Fibroblast of lung (primary cell): ENCODE results near the gene SNX21. TPM values are rescaled to one million over a fixed set of nuclear protein-coding genes. Genes with fewer than 3 reads are reported as not detected.

Source experiments
- DNase-seq, 2 donors: peaks; one replicate each; pipeline versions ENCODE4 v3.0.0 to v3.0.0-alpha.2; 2010; ENCODE audit warnings: low read depth in 2 of 2
- H2AFZ ChIP-seq: 2 replicates; pipeline ENCODE4 v1.5.1; 2012; ENCODE audit warnings: low read length, control low read depth, inconsistent platforms
- H3K27ac ChIP-seq: 2 replicates; pipeline ENCODE4 v1.5.1; 2011; ENCODE audit warnings: low read length, control low read depth; ENCODE audit not compliant: insufficient read depth
- H3K27me3 ChIP-seq: 2 replicates; pipeline ENCODE4 v1.5.1; 2011; ENCODE audit warnings: mild to moderate bottlenecking, low read length; ENCODE audit not compliant: control insufficient read depth, insufficient read depth
- H3K36me3 ChIP-seq: 2 replicates; pipeline ENCODE4 v1.5.1; 2011; ENCODE audit warnings: low read length; ENCODE audit not compliant: control insufficient read depth, insufficient read depth
- H3K4me1 ChIP-seq: 2 replicates; pipeline ENCODE4 v1.5.1; 2011; ENCODE audit warnings: low read length; ENCODE audit not compliant: control insufficient read depth, insufficient read depth; ENCODE audit errors: extremely low read depth
- H3K4me2 ChIP-seq: 2 replicates; pipeline ENCODE4 v1.5.1; 2011; ENCODE audit warnings: low read length, control low read depth; ENCODE audit not compliant: insufficient read depth; ENCODE audit errors: extremely low read depth
- H3K4me3 ChIP-seq, 4 experiments: fragments of 200-600 bp in 1 of 4; sonication (generic) in 1 of 4; replicated peaks in 1 of 4; 2 replicates each; pipeline ENCODE4 v1.5.1; 2011 to 2016; ENCODE audit warnings: low read length in 4 of 4, low read depth in 3 of 4, mild to moderate bottlenecking in 3 of 4, control low read depth in 2 of 4, inconsistent platforms in 1 of 4, mixed read lengths in 1 of 4; ENCODE audit not compliant: insufficient read depth in 1 of 4; ENCODE audit errors: control extremely low read depth in 1 of 4
- H3K79me2 ChIP-seq: 2 replicates; pipeline ENCODE4 v1.5.1; 2012; ENCODE audit warnings: mild to moderate bottlenecking, low read length, inconsistent platforms; ENCODE audit not compliant: control insufficient read depth, insufficient read depth
- H3K9ac ChIP-seq: 2 replicates; pipeline ENCODE4 v1.5.1; 2011; ENCODE audit warnings: mild to moderate bottlenecking, low read length, control low read depth; ENCODE audit not compliant: insufficient read depth
- H3K9me3 ChIP-seq: 2 replicates; pipeline ENCODE4 v1.5.1; 2012; ENCODE audit warnings: low read depth, low read length; ENCODE audit not compliant: control insufficient read depth, insufficient read depth
- H4K20me1 ChIP-seq: 2 replicates; pipeline ENCODE4 v1.5.1; 2011; ENCODE audit warnings: low read length; ENCODE audit not compliant: control insufficient read depth, insufficient read depth; ENCODE audit errors: extremely low read depth
- CTCF ChIP-seq, 2 donors: IDR thresholded peaks in 1 of 2; conservative IDR thresholded peaks in 1 of 2; 1 replicate in 1 of 2; 2 replicates in 1 of 2; pipeline ENCODE4 v1.5.1; 2011 to 2012; ENCODE audit warnings: low read length in 2 of 2, control low read depth in 1 of 2, inconsistent platforms in 1 of 2, low read depth in 1 of 2, mild to moderate bottlenecking in 1 of 2
- EZH2 ChIP-seq: IDR thresholded peaks from 2 replicates; pipeline ENCODE4 v1.5.1; 2012; ENCODE audit warnings: low read length, control low read depth, mild to moderate bottlenecking; ENCODE audit errors: missing control alignments
- polyA minus RNA-seq: library from RNA; depleted of rRNA, polyadenylated mRNA; stranded (reverse); fragments of >200 nt; gene quantifications from 2 replicates; pipeline ENCODE4 v1.2.3, GENCODE V29; 2011; ENCODE audit warnings: low replicate concordance
- polyA plus RNA-seq, 2 donors: library from polyadenylated mRNA; depleted of rRNA in 1 of 2; stranded (reverse) in 1 of 2; unstranded in 1 of 2; fragments of >200 nt; gene quantifications; 2 replicates each; pipeline ENCODE4 v1.2.1, GENCODE V29; 2011 to 2012; ENCODE audit warnings: missing spikeins in 1 of 2
- total RNA-seq: library from RNA; depleted of rRNA; stranded (reverse); fragments of >200 nt; gene quantifications from 2 replicates; pipeline ENCODE4 v1.2.1, GENCODE V29; 2014

Gene SNX21
- total RNA-seq, result 50.8 and 101 TPM in 2 replicates
- 21.8 and 23.3 TPM in 2 replicates for polyA plus RNA-seq
- 30.9 and 38.4 TPM in 2 replicates for polyA plus RNA-seq (2012)
- polyA minus RNA-seq, result 15.0 and 24.9 TPM in 2 replicates

GRCh38 chr20:45833030-45833882 is at the start of gene SNX21:
Gene SNX21, plus strand, starts transcription at chr20:45833799. Its CDS starts 121 bp downstream, at chr20:45833920.
- Histone ChIP-seq H3K27me3 (no peaks in the 10 kb centered on the region), H3K9ac (peak within 1 kb of the TSS; percentile 92), H3K4me1 (peaks cover 21% of the 10 kb centered on the region), H3K4me2 (peak within 1 kb of the TSS; percentile 95), H3K36me3 (no peaks in the 10 kb centered on the region), H4K20me1 (no peaks in the 10 kb centered on the region), H2AFZ (peak within 1 kb of the TSS; percentile 84), H3K79me2 (peaks cover 17% of the 10 kb centered on the region), H3K27ac (peak within 1 kb of the TSS; percentile 90), H3K9me3 (no peaks in the 10 kb centered on the region), H3K4me3 (peak within 1 kb of the TSS; percentile 71 to 90 (median 79))
- TF ChIP-seq CTCF (conservative IDR thresholded peaks at IDR 0.05 in 1 of 2, IDR thresholded peaks at IDR 0.05 in 1 of 2; ENCODE audit: low read depth in 1 of 2, low read length in 2 of 2) (no peak), EZH2 (no peak)
- peak; percentile 94 to 96 for DNase-seq

GRCh38 chr20:45788351-45788750 is 45.2 kb upstream of the SNX21 start:
- TF ChIP-seq CTCF (conservative IDR thresholded peaks at IDR 0.05 in 1 of 2, IDR thresholded peaks at IDR 0.05 in 1 of 2; ENCODE audit: low read depth in 1 of 2, low read length in 2 of 2), result no peak
- no peak for TF ChIP-seq EZH2
- no peaks in the 10 kb centered on the region for H4K20me1 ChIP-seq

DNA sequence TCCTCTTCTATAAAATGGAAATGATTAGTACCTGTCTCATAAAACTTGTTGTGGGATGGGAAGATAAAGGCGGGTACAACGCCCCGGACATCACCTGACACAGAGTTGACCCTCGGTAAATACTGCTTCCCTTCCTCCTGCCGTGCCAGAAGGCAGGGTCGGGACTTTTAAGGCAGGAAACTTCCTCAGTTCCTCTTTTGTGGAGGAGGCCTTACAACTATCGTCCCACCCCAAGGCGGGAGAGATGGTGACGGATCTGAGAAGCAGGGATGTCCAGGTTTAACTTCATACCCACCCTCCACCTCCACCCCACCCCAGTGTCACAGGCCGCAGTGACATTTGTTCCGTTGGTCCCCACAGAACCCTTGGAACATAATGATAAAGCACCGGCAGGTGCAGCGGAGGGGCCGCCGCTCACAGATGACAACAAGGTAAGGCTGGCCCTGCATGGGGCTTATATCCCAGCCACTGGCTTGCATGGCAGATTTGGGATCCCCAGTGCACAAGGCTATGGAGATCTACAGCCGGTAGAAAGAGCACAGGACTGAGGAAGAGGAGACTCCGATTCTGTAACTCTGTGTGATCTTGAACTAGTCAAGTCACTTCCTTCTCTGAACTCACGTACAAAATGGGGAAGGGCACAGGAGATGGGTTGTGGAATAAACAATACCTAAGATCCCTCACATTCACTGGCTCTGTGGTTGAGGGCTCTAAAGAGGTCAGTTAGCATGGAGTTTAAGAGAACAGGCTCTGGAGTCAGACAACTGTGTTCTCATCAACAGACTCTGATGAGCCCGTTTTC is 41.1 kb upstream of the SNX21 start:
- peak overlapping the region; percentile 95 for H3K27ac ChIP-seq
- no peaks in the 10 kb centered on the region for H3K9me3 ChIP-seq
- H3K36me3 ChIP-seq, result peaks cover 11% of the 10 kb centered on the region
- peak overlapping the region; percentile 97 for H3K9ac ChIP-seq
- TF ChIP-seq EZH2 (no peak), CTCF (conservative IDR thresholded peaks at IDR 0.05 in 1 of 2, IDR thresholded peaks at IDR 0.05 in 1 of 2; ENCODE audit: low read depth in 1 of 2, low read length in 2 of 2) (no peak)
- H3K79me2 ChIP-seq, result peaks cover 12% of the 10 kb centered on the region
- peak overlapping the region; percentile 90 to 99 (median 95) for H3K4me3 ChIP-seq
- peak overlapping the region; percentile 90 for H3K4me2 ChIP-seq
- DNase-seq, result no peak
- no peaks in the 10 kb centered on the region for H3K27me3 ChIP-seq
- H2AFZ ChIP-seq, result peak overlapping the region; percentile 70
- no peaks in the 10 kb centered on the region for H4K20me1 ChIP-seq
- H3K4me1 ChIP-seq, result peaks cover 5% of the 10 kb centered on the region

More at GRCh38 chr20:45788351-45788750, 45.2 kb upstream of the SNX21 start:
- H3K36me3 ChIP-seq, result no peaks in the 10 kb centered on the region
- no peak overlapping the region for H3K4me2 ChIP-seq
- DNase-seq, result no peak
- H3K27ac ChIP-seq, result no peak overlapping the region
- no peak overlapping the region for H3K9ac ChIP-seq
- no peaks in the 10 kb centered on the region for H3K9me3 ChIP-seq
- peaks cover 5% of the 10 kb centered on the region for H3K4me1 ChIP-seq
- no peaks in the 10 kb centered on the region for H3K27me3 ChIP-seq
- peaks cover 12% of the 10 kb centered on the region for H3K79me2 ChIP-seq
- no peak overlapping the region for H3K4me3 ChIP-seq
- H2AFZ ChIP-seq, result no peak overlapping the region
